OCI-LY3 (cell line): ENCODE measurements around the gene UGT3A2.

Experiments used
- EZH2phosphoT487 ChIP-seq: fragments of 200-600 bp; shearing (Covaris generic); IDR thresholded peaks from 2 replicates; pipeline ENCODE4 v1.6.1; 2018; ENCODE audit warnings: antibody characterized with exemption, mixed run types, low read depth
- TF ChIP-seq, protein P1 (sequence below): fragments of 200-600, 300-600 bp; sonication (generic); IDR thresholded peaks from 2 replicates; pipeline ENCODE4 v1.5.1; 2014; ENCODE audit warnings: antibody characterized with exemption, low read length, low read depth

DNA sequence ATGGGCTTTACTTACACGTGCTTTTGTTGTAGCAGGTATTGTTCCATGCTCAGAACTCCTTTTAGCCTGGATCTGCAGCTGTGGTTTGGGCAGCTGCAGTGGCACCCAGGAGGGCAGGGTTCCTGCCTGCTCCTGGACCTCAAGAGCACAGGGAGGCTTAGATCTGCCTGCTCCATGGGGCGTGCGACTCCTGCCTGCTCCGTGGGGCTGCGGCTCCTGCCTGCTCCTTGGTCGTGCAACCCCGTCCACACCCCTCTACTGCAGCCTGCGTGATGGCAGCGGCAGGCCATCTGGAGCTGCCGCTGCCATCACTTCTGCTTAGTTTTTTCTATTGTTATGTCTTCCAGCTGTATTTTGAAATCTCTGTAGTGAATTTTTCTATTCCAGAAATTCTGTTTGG is 11.7 kb upstream of the UGT3A2 start:
- TF ChIP-seq, protein P1, sequence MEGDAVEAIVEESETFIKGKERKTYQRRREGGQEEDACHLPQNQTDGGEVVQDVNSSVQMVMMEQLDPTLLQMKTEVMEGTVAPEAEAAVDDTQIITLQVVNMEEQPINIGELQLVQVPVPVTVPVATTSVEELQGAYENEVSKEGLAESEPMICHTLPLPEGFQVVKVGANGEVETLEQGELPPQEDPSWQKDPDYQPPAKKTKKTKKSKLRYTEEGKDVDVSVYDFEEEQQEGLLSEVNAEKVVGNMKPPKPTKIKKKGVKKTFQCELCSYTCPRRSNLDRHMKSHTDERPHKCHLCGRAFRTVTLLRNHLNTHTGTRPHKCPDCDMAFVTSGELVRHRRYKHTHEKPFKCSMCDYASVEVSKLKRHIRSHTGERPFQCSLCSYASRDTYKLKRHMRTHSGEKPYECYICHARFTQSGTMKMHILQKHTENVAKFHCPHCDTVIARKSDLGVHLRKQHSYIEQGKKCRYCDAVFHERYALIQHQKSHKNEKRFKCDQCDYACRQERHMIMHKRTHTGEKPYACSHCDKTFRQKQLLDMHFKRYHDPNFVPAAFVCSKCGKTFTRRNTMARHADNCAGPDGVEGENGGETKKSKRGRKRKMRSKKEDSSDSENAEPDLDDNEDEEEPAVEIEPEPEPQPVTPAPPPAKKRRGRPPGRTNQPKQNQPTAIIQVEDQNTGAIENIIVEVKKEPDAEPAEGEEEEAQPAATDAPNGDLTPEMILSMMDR, result no peak
- no peak for TF ChIP-seq EZH2phosphoT487
